Measurements from ENCODE around the gene GDPD4. TPM values are rescaled to one million over a fixed set of nuclear protein-coding genes. Genes with fewer than 3 reads are reported as not detected.

The GDPD4 gene
- total and polyA plus RNA-seq, 4 donors: not detected

DNA sequence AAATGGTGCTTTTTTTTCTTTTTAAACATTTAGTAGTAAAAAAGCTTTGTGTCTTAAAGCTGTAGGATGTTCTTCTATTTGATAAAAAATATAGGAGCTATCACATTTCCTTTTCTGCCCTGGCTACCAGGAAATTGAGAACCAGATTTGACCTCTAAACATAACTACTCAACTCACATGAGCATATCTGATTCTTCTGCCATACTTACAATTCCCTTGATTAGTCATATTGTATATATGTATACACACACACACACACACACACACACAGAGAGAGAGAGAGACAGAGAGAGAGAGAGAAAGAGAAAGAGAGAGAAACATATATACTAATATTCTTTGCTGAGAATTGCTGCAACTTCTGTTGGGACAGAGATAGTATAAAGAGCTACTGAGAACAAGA, 23.0 kb upstream of the GDPD4 start:
- H3K9ac ChIP-seq (ENCODE audit: insufficient read depth in 1 of 2, low read length in 2 of 2): no peak overlapping the region
- ATAC-seq (ENCODE audit: insufficient read depth, low FRiP score): no peak
- no peaks in the 10 kb centered on the region for H3K4me1 ChIP-seq (ENCODE audit: control insufficient read depth in 5 of 5, insufficient read depth in 5 of 5, low read length in 5 of 5)
- peaks cover 0 to 5% (median 2%) of the 10 kb centered on the region in 4 donors for H3K36me3 ChIP-seq (ENCODE audit: control insufficient read depth in 4 of 4, insufficient read depth in 4 of 4, low read length in 4 of 4)
- H3K9me3 ChIP-seq (ENCODE audit: control insufficient read depth in 4 of 4, insufficient read depth in 3 of 4, low read length in 3 of 4): no peaks in the 10 kb centered on the region
- H3K27ac ChIP-seq (ENCODE audit: low read depth in 1 of 2, low read length in 1 of 2): no peak overlapping the region
- no peak for TF ChIP-seq CTCF (IDR thresholded peaks at IDR 0.05; ENCODE audit: control extremely low read depth, extremely low read depth)
- H3K27me3 ChIP-seq (ENCODE audit: control insufficient read depth in 3 of 3, insufficient read depth in 3 of 3, low read length in 2 of 3): no peaks in the 10 kb centered on the region
- no peak for DNase-seq
- no peak overlapping the region for H3K4me3 ChIP-seq

GRCh38 chr11:77322926-77323590, 21.6 kb upstream of the GDPD4 start:
- no peak for TF ChIP-seq CTCF (IDR thresholded peaks at IDR 0.05; ENCODE audit: control extremely low read depth, extremely low read depth)
- peaks cover 0 to 5% (median 2%) of the 10 kb centered on the region in 4 donors for H3K36me3 ChIP-seq (ENCODE audit: control insufficient read depth in 4 of 4, insufficient read depth in 4 of 4, low read length in 4 of 4)
- 84 to 86% methylated on average over 2 of the region's 2 CpGs for WGBS, 2 donors
- H3K4me1 ChIP-seq (ENCODE audit: control insufficient read depth in 5 of 5, insufficient read depth in 5 of 5, low read length in 5 of 5): no peaks in the 10 kb centered on the region
- no peak overlapping the region for H3K4me3 ChIP-seq
- no peaks in the 10 kb centered on the region for H3K9me3 ChIP-seq (ENCODE audit: control insufficient read depth in 4 of 4, insufficient read depth in 3 of 4, low read length in 3 of 4)
- DNase-seq (no peak), ATAC-seq (ENCODE audit: insufficient read depth, low FRiP score) (no peak)
- H3K27me3 ChIP-seq (ENCODE audit: control insufficient read depth in 3 of 3, insufficient read depth in 3 of 3, low read length in 2 of 3): no peaks in the 10 kb centered on the region
- no peak overlapping the region for H3K9ac ChIP-seq (ENCODE audit: insufficient read depth in 1 of 2, low read length in 2 of 2)
- no peak overlapping the region for H3K27ac ChIP-seq (ENCODE audit: low read depth in 1 of 2, low read length in 1 of 2)

DNA sequence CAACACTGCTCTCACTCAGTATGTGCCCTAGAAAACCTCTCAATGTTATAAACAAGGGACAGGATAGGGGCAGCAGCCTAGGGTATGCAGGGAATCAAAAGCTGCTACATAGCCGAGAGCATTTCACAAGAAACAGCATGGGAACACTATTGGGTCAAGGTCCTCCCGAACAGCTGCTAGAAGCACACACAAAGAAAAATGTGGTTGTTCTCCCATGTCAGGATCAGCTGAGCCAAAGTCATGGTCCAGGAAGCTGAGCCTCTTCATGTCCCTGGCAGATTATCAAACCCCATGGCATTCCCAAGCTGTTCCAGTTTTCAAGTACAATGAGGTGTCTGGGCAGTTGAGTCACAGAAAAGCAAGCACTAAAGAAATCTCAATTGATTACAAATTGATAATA, 21.0 kb upstream of the GDPD4 start:
- H3K36me3 ChIP-seq (ENCODE audit: control insufficient read depth in 4 of 4, insufficient read depth in 4 of 4, low read length in 4 of 4): peaks cover 0 to 5% (median 2%) of the 10 kb centered on the region in 4 donors
- no peak overlapping the region for H3K9ac ChIP-seq (ENCODE audit: insufficient read depth in 1 of 2, low read length in 2 of 2)
- H3K9me3 ChIP-seq (ENCODE audit: control insufficient read depth in 4 of 4, insufficient read depth in 3 of 4, low read length in 3 of 4): no peaks in the 10 kb centered on the region
- DNase-seq (peak; percentile 42 to 72 (median 62)), ATAC-seq (ENCODE audit: insufficient read depth, low FRiP score) (no peak)
- H3K4me3 ChIP-seq: no peak overlapping the region
- no peak for TF ChIP-seq CTCF (IDR thresholded peaks at IDR 0.05; ENCODE audit: control extremely low read depth, extremely low read depth)
- H3K27ac ChIP-seq (ENCODE audit: low read depth in 1 of 2, low read length in 1 of 2): no peak overlapping the region
- no peaks in the 10 kb centered on the region for H3K27me3 ChIP-seq (ENCODE audit: control insufficient read depth in 3 of 3, insufficient read depth in 3 of 3, low read length in 2 of 3)
- 77 to 80% methylated on average over 2 of the region's 2 CpGs for WGBS, 2 donors
- H3K4me1 ChIP-seq (ENCODE audit: control insufficient read depth in 5 of 5, insufficient read depth in 5 of 5, low read length in 5 of 5): peaks cover 0 to 2% (median 0%) of the 10 kb centered on the region in 5 donors

DNA sequence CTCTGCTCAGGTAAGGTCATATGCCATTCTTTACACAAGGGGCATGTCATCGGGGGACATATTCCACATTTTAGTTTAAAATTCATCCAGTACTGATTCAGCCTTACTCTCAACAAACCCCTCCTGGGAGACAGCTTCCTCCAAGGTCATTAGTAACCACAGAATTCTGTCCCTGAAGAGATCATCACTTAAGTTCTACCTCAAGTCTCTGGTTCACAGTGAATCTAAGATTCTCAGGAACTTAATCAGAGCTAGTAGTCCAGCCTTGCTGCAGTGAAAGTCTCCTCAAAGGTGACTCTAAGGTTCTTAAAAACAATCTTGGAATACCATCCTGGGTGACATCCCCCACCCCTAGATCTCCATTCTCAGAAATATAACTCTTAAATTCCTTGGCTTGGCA, 18.9 kb upstream of the GDPD4 start:
- TF ChIP-seq CTCF (IDR thresholded peaks at IDR 0.05; ENCODE audit: control extremely low read depth, extremely low read depth): no peak
- no peak overlapping the region for H3K9ac ChIP-seq (ENCODE audit: insufficient read depth in 1 of 2, low read length in 2 of 2)
- WGBS, 2 donors: 90 to 100% methylated on average over 1 of the region's 1 CpG
- no peak overlapping the region for H3K4me3 ChIP-seq
- ATAC-seq (ENCODE audit: insufficient read depth, low FRiP score) (no peak), DNase-seq (no peak)
- peaks cover 0 to 4% (median 2%) of the 10 kb centered on the region in 4 donors for H3K36me3 ChIP-seq (ENCODE audit: control insufficient read depth in 4 of 4, insufficient read depth in 4 of 4, low read length in 4 of 4)
- no peaks in the 10 kb centered on the region for H3K27me3 ChIP-seq (ENCODE audit: control insufficient read depth in 3 of 3, insufficient read depth in 3 of 3, low read length in 2 of 3)
- no peaks in the 10 kb centered on the region for H3K9me3 ChIP-seq (ENCODE audit: control insufficient read depth in 4 of 4, insufficient read depth in 3 of 4, low read length in 3 of 4)
- H3K4me1 ChIP-seq (ENCODE audit: control insufficient read depth in 5 of 5, insufficient read depth in 5 of 5, low read length in 5 of 5): peaks cover 0 to 17% (median 0%) of the 10 kb centered on the region in 5 donors
- no peak overlapping the region for H3K27ac ChIP-seq (ENCODE audit: low read depth in 1 of 2, low read length in 1 of 2)

All from lung (tissue), 12 donors.